NOMO-1 treated with DMSO at 0.1 percent for 48 hours (cell line): Measurements from ENCODE around the gene OPTC.
"Not testable (repeated sequence)": the region's sequence is repeated elsewhere in the genome, so short reads cannot be mapped to it uniquely, and the experiment has no call there.

Experiments
- DNase-seq: peaks from one replicate; lab custom pipeline; 2025; ENCODE audit not compliant: unreplicated experiment; lab: John Stamatoyannopoulos, UW

The OPTC gene

GRCh38 chr1:203465146-203465798 lies 28.7 kb upstream of the OPTC start:
- DNase-seq, result no peak

- no peak for DNase-seq
These were observed 28.0 kb upstream of the OPTC start for GRCh38 chr1:203465948-203466347.

GRCh38 chr1:203466906-203467549 lies 26.9 kb upstream of the OPTC start:
- not testable (repeated sequence) for DNase-seq

GRCh38 chr1:203467550-203467921 lies 26.4 kb upstream of the OPTC start:
- no peak for DNase-seq

GRCh38 chr1:203468326-203468725 lies 25.6 kb upstream of the OPTC start:
- DNase-seq, result no peak

GRCh38 chr1:203470240-203470639 lies 23.7 kb upstream of the OPTC start:
- no peak for DNase-seq

- DNase-seq, result no peak
These were observed 22.1 kb upstream of the OPTC start for GRCh38 chr1:203471841-203472240.

GRCh38 chr1:203473281-203473680 lies 20.7 kb upstream of the OPTC start:
- DNase-seq, result no peak

- DNase-seq, result no peak
These were observed 20.1 kb upstream of the OPTC start for GRCh38 chr1:203473781-203474305.

GRCh38 chr1:203475012-203475981 lies 18.7 kb upstream of the OPTC start, which contains the start of gene PRELP:
Gene PRELP, plus strand, starts transcription at chr1:203475806. Its CDS starts 7,379 bp downstream, at chr1:203483185.
- DNase-seq, result no peak

GRCh38 chr1:203476216-203476814 lies 17.6 kb upstream of the OPTC start:
- DNase-seq, result no peak

GRCh38 chr1:203477748-203478147 lies 16.2 kb upstream of the OPTC start:
- no peak for DNase-seq

- DNase-seq, result no peak
These were observed 15.7 kb upstream of the OPTC start for GRCh38 chr1:203478231-203478630.

- DNase-seq, result no peak
These were observed 15.0 kb upstream of the OPTC start for GRCh38 chr1:203478986-203479385.

- DNase-seq, result no peak
These were observed 14.3 kb upstream of the OPTC start for GRCh38 chr1:203479646-203480045.

GRCh38 chr1:203480084-203480483 lies 13.9 kb upstream of the OPTC start:
- peak; percentile 36 for DNase-seq

GRCh38 chr1:203480525-203481084 lies 13.3 kb upstream of the OPTC start:
- peak; percentile 48 for DNase-seq

- peak; percentile 44 for DNase-seq
These were observed 12.8 kb upstream of the OPTC start for GRCh38 chr1:203481196-203481595.

- DNase-seq, result no peak
These were observed 7.2 kb upstream of the OPTC start for GRCh38 chr1:203486618-203487370.

GRCh38 chr1:203488539-203488938 lies 5.4 kb upstream of the OPTC start:
- no peak for DNase-seq
